GM18526 (cell line): Measurements from ENCODE around the gene SLC12A7.

Source experiments
- POLR2A ChIP-seq: IDR thresholded peaks from 3 replicates; pipeline ENCODE4 v1.6.1; 2011; ENCODE audit not compliant: insufficient read length; ENCODE audit errors: extremely low read depth

Gene SLC12A7

GRCh38 chr5:1039706-1040260 lies 72.1 kb downstream of the SLC12A7 start:
- TF ChIP-seq POLR2A: no peak

- no peak for TF ChIP-seq POLR2A
These were observed 72.7 kb downstream of the SLC12A7 start for GRCh38 chr5:1039210-1039548.

- TF ChIP-seq POLR2A: no peak
These were observed 73.2 kb downstream of the SLC12A7 start for GRCh38 chr5:1038417-1039209.

- no peak for TF ChIP-seq POLR2A
These were observed 74.0 kb downstream of the SLC12A7 start for GRCh38 chr5:1037671-1038416.

- TF ChIP-seq POLR2A: no peak
These were observed 74.7 kb downstream of the SLC12A7 start for GRCh38 chr5:1037123-1037670.

- no peak for TF ChIP-seq POLR2A
These were observed 75.2 kb downstream of the SLC12A7 start for GRCh38 chr5:1036504-1037122.

GRCh38 chr5:1035421-1036405 lies 76.2 kb downstream of the SLC12A7 start:
- no peak for TF ChIP-seq POLR2A

GRCh38 chr5:1034986-1035385 lies 76.9 kb downstream of the SLC12A7 start:
- no peak for TF ChIP-seq POLR2A

GRCh38 chr5:1034421-1034905 lies 77.4 kb downstream of the SLC12A7 start:
- TF ChIP-seq POLR2A: no peak

- TF ChIP-seq POLR2A: no peak
These were observed 78.0 kb downstream of the SLC12A7 start for GRCh38 chr5:1033606-1034420.

GRCh38 chr5:1033178-1033577 lies 78.7 kb downstream of the SLC12A7 start:
- no peak for TF ChIP-seq POLR2A

GRCh38 chr5:1032551-1033027 lies 79.3 kb downstream of the SLC12A7 start:
- TF ChIP-seq POLR2A: no peak

GRCh38 chr5:1032011-1032410 lies 79.9 kb downstream of the SLC12A7 start:
- TF ChIP-seq POLR2A: no peak
